Panc1 (cell line): ENCODE measurements around the gene FXYD3.

Experiments used
- POLR2AphosphoS5 ChIP-seq: IDR thresholded peaks from 2 replicates; pipeline ENCODE4 v1.6.1; 2012; ENCODE audit warnings: mild to moderate bottlenecking, low read depth, low read length, moderate library complexity
- SIN3A ChIP-seq: IDR thresholded peaks from 2 replicates; pipeline ENCODE4 v1.6.1; 2012; ENCODE audit warnings: low read depth, mild to moderate bottlenecking, low read length, moderate library complexity, borderline replicate concordance; ENCODE audit not compliant: insufficient read depth
- TCF7L2 ChIP-seq: IDR thresholded peaks from 2 replicates; pipeline ENCODE4 v1.6.1; 2011; ENCODE audit warnings: mild to moderate bottlenecking, low read depth, low read length, inconsistent platforms
- TF ChIP-seq, protein P1 (sequence below): fragments of 450-650 bp; IDR thresholded peaks from 2 replicates; pipeline ENCODE4 v1.5.1; 2017; ENCODE audit warnings: mild to moderate bottlenecking
- TF ChIP-seq, protein P2 (sequence below), 2 experiments: IDR thresholded peaks; 2 replicates each; pipeline ENCODE4 v1.6.1; 2011 to 2012; ENCODE audit warnings: low read depth in 2 of 2, control low read depth in 1 of 2, low read length in 1 of 2, mild to moderate bottlenecking in 1 of 2, moderate library complexity in 1 of 2; ENCODE audit not compliant: insufficient read depth in 1 of 2

DNA sequence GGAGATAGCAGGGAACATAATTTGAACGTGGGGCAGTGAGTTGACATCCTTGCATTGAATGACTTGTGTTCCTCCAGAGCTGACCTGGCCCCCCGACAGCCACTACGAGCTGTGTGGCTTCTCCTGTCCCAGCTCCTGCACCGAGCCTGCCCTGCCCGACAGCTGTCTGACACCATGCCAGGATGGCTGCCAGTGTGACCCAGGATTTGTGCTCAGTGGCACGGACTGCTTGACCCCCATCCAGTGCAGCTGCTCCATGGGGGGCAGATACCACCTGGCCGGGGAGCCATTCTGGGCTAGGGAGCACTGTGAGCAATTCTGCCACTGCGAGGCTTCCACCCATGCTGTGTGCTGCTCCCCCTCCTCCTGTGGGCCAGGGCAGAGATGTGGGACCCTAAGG, 29.2 kb upstream of the FXYD3 start:
- TF ChIP-seq, protein P1, sequence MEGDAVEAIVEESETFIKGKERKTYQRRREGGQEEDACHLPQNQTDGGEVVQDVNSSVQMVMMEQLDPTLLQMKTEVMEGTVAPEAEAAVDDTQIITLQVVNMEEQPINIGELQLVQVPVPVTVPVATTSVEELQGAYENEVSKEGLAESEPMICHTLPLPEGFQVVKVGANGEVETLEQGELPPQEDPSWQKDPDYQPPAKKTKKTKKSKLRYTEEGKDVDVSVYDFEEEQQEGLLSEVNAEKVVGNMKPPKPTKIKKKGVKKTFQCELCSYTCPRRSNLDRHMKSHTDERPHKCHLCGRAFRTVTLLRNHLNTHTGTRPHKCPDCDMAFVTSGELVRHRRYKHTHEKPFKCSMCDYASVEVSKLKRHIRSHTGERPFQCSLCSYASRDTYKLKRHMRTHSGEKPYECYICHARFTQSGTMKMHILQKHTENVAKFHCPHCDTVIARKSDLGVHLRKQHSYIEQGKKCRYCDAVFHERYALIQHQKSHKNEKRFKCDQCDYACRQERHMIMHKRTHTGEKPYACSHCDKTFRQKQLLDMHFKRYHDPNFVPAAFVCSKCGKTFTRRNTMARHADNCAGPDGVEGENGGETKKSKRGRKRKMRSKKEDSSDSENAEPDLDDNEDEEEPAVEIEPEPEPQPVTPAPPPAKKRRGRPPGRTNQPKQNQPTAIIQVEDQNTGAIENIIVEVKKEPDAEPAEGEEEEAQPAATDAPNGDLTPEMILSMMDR, result no peak
- TF ChIP-seq POLR2AphosphoS5 (no peak), SIN3A (no peak), TCF7L2 (no peak)
- TF ChIP-seq, protein P2, sequence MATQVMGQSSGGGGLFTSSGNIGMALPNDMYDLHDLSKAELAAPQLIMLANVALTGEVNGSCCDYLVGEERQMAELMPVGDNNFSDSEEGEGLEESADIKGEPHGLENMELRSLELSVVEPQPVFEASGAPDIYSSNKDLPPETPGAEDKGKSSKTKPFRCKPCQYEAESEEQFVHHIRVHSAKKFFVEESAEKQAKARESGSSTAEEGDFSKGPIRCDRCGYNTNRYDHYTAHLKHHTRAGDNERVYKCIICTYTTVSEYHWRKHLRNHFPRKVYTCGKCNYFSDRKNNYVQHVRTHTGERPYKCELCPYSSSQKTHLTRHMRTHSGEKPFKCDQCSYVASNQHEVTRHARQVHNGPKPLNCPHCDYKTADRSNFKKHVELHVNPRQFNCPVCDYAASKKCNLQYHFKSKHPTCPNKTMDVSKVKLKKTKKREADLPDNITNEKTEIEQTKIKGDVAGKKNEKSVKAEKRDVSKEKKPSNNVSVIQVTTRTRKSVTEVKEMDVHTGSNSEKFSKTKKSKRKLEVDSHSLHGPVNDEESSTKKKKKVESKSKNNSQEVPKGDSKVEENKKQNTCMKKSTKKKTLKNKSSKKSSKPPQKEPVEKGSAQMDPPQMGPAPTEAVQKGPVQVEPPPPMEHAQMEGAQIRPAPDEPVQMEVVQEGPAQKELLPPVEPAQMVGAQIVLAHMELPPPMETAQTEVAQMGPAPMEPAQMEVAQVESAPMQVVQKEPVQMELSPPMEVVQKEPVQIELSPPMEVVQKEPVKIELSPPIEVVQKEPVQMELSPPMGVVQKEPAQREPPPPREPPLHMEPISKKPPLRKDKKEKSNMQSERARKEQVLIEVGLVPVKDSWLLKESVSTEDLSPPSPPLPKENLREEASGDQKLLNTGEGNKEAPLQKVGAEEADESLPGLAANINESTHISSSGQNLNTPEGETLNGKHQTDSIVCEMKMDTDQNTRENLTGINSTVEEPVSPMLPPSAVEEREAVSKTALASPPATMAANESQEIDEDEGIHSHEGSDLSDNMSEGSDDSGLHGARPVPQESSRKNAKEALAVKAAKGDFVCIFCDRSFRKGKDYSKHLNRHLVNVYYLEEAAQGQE (IDR thresholded peaks at IDR 0.05; ENCODE audit: insufficient read depth in 1 of 2, low read depth in 2 of 2, low read length in 1 of 2), result no peak
